Caco-2 (cell line): ENCODE results near the gene YAP1. TPM values are rescaled to one million over a fixed set of nuclear protein-coding genes. Genes with fewer than 3 reads are reported as not detected.

Source experiments
- BruUV-seq: library from RNA; stranded (reverse); fragments of 400-500 nt; replicated peaks from 2 replicates; lab custom pipeline; 2021; lab: Mats Ljungman, UMichigan
- CTCF ChIA-PET: fragments of 300-600 bp; sonication (Branson Sonifier 250); formaldehyde crosslinking; loops from one replicate; lab custom pipeline; 2022; ENCODE audit warnings: antibody characterized with exemption; lab: Charles Lee
- POLR2A ChIA-PET: fragments of 300-600 bp; sonication (Branson Sonifier 250); formaldehyde crosslinking; loops from one replicate; lab custom pipeline; 2022; ENCODE audit warnings: antibody characterized with exemption; lab: Charles Lee
- DNase-seq, 2 experiments: peaks; one replicate each; pipeline versions ENCODE4 v3.0.0 to v3.0.0-alpha.2; 2020 to 2022
- H3K27me3 ChIP-seq: replicated peaks from 2 replicates; pipeline ENCODE4 v1.6.0; 2011; ENCODE audit warnings: low read length; ENCODE audit not compliant: control insufficient read depth, insufficient read depth
- H3K36me3 ChIP-seq: 2 replicates; pipeline ENCODE4 v1.5.1; 2011; ENCODE audit warnings: low read length; ENCODE audit not compliant: control insufficient read depth, insufficient read depth
- H3K4me1 ChIP-seq: fragments of 250-450 bp; sonication (Bioruptor Pico); 2 replicates; pipeline ENCODE4 v1.5.1; 2020; ENCODE audit warnings: mild to moderate bottlenecking
- H3K4me3 ChIP-seq: 2 replicates; pipeline ENCODE4 v1.5.1; 2011; ENCODE audit warnings: low read depth, mild to moderate bottlenecking, control low read depth, low read length
- H3K9me3 ChIP-seq: fragments of 250-450 bp; sonication (Bioruptor Pico); 2 replicates; pipeline ENCODE4 v1.5.1; 2020; ENCODE audit warnings: mild to moderate bottlenecking, moderate library complexity
- H3K27ac Mint-ChIP-seq: one replicate; pipeline ENCODE4 v1.8.0; 2022; ENCODE audit warnings: mixed read lengths; ENCODE audit not compliant: unreplicated experiment
- H3K27me3 Mint-ChIP-seq: one replicate; pipeline ENCODE4 v1.8.0; 2022; ENCODE audit warnings: mixed read lengths; ENCODE audit not compliant: insufficient read depth, unreplicated experiment
- H3K36me3 Mint-ChIP-seq: one replicate; pipeline ENCODE4 v1.8.0; 2022; ENCODE audit warnings: mild to moderate bottlenecking, mixed read lengths; ENCODE audit not compliant: insufficient read depth, unreplicated experiment
- H3K4me1 Mint-ChIP-seq: one replicate; pipeline ENCODE4 v1.8.0; 2022; ENCODE audit warnings: low read depth, mixed read lengths; ENCODE audit not compliant: unreplicated experiment
- H3K4me3 Mint-ChIP-seq: one replicate; pipeline ENCODE4 v1.8.0; 2022; ENCODE audit warnings: mild to moderate bottlenecking, moderate library complexity, mixed read lengths; ENCODE audit not compliant: unreplicated experiment
- H3K9me3 Mint-ChIP-seq: one replicate; pipeline ENCODE4 v1.8.0; 2022; ENCODE audit warnings: mixed read lengths; ENCODE audit not compliant: unreplicated experiment
- CTCF ChIP-seq, 2 experiments: fragments of 200-600 bp in 1 of 2; IDR thresholded peaks; 1 replicate in 1 of 2; 2 replicates in 1 of 2; pipeline versions ENCODE4 v1.5.1 to v1.8.0; 2011 to 2022; ENCODE audit warnings: antibody characterized with exemption in 1 of 2, control low read depth in 1 of 2, inconsistent platforms in 1 of 2, low read depth in 1 of 2, low read length in 1 of 2, mild to moderate bottlenecking in 1 of 2, moderate library complexity in 1 of 2; ENCODE audit not compliant: insufficient read depth in 1 of 2, severe bottlenecking in 1 of 2, unreplicated experiment in 1 of 2
- intact Hi-C: fragments of 100-400 bp; cut with micrococcal nuclease; formaldehyde crosslinking; loops from one replicate; pipeline ENCODE4 v1.10.0; 2022; ENCODE audit not compliant: unreplicated experiment
- total RNA-seq: library from RNA; stranded (reverse); gene quantifications from 2 replicates; pipeline ENCODE4 v1.2.3, GENCODE V29; 2022

Gene YAP1
- total RNA-seq, 1 experiment from 2014 or later: 207 TPM

GRCh38 chr11:102064316-102064715 is 45.9 kb upstream of the YAP1 start:
- POLR2A ChIA-PET: no interaction called here
- Mint-ChIP-seq H3K36me3 (no peaks in the 10 kb centered on the region), H3K4me1 (no peaks in the 10 kb centered on the region), H3K27ac (no peak overlapping the region), H3K27me3 (no peaks in the 10 kb centered on the region), H3K4me3 (no peak overlapping the region), H3K9me3 (no peaks in the 10 kb centered on the region)
- DNase-seq: no peak
- H3K36me3 ChIP-seq: no peaks in the 10 kb centered on the region
- no peak for TF ChIP-seq CTCF (IDR thresholded peaks at IDR 0.05; ENCODE audit: insufficient read depth in 1 of 2, low read depth in 1 of 2, low read length in 1 of 2, severe bottlenecking in 1 of 2, unreplicated experiment in 1 of 2)
- no peaks in the 10 kb centered on the region for H3K4me1 ChIP-seq
- no peaks in the 10 kb centered on the region for H3K9me3 ChIP-seq
- no peaks in the 10 kb centered on the region for H3K27me3 ChIP-seq
- BruUV-seq: no TSS peak
- intact Hi-C loops: no loop called here
- no peak overlapping the region for H3K4me3 ChIP-seq
- CTCF ChIA-PET: interaction anchor here (1.0 kb wide), 1 partner anchor 45 kb away, joined by 5 read pairs; no protein-coding TSS in a partner anchor

GRCh38 chr11:102070766-102071165 is 39.5 kb upstream of the YAP1 start:
- Mint-ChIP-seq H3K27ac (no peak overlapping the region), H3K4me3 (no peak overlapping the region), H3K9me3 (peaks cover 37% of the 10 kb centered on the region), H3K4me1 (no peaks in the 10 kb centered on the region), H3K36me3 (no peaks in the 10 kb centered on the region), H3K27me3 (no peaks in the 10 kb centered on the region)
- H3K27me3 ChIP-seq: no peaks in the 10 kb centered on the region
- intact Hi-C loops: no loop called here
- peaks cover 27% of the 10 kb centered on the region for H3K9me3 ChIP-seq
- TF ChIP-seq CTCF (IDR thresholded peaks at IDR 0.05; ENCODE audit: insufficient read depth in 1 of 2, low read depth in 1 of 2, low read length in 1 of 2, severe bottlenecking in 1 of 2, unreplicated experiment in 1 of 2): no peak
- POLR2A ChIA-PET: no interaction called here
- no peak overlapping the region for H3K4me3 ChIP-seq
- CTCF ChIA-PET: no interaction called here
- BruUV-seq: no TSS peak
- no peak for DNase-seq
- H3K36me3 ChIP-seq: peaks cover 2% of the 10 kb centered on the region; the same call in 1 of the 2 replicates
- no peaks in the 10 kb centered on the region for H3K4me1 ChIP-seq

- TF ChIP-seq CTCF (IDR thresholded peaks at IDR 0.05; ENCODE audit: insufficient read depth in 1 of 2, low read depth in 1 of 2, low read length in 1 of 2, severe bottlenecking in 1 of 2, unreplicated experiment in 1 of 2): no peak
- no peak for DNase-seq
- ChIA-PET POLR2A (no interaction called here), CTCF (no interaction called here)
- H3K4me1 Mint-ChIP-seq: no peaks in the 10 kb centered on the region
- Histone ChIP-seq H3K36me3 (peaks cover 2% of the 10 kb centered on the region; the same call in 1 of the 2 replicates), H3K27me3 (no peaks in the 10 kb centered on the region), H3K9me3 (peaks cover 28% of the 10 kb centered on the region), H3K4me3 (no peak overlapping the region), H3K4me1 (no peaks in the 10 kb centered on the region)
- BruUV-seq: no TSS peak
- H3K27ac Mint-ChIP-seq: no peak overlapping the region
- peaks cover 37% of the 10 kb centered on the region for H3K9me3 Mint-ChIP-seq
- no peaks in the 10 kb centered on the region for H3K36me3 Mint-ChIP-seq
- H3K27me3 Mint-ChIP-seq: no peaks in the 10 kb centered on the region
- intact Hi-C loops: no loop called here
- H3K4me3 Mint-ChIP-seq: no peak overlapping the region
These were observed 38.5 kb upstream of the YAP1 start for GRCh38 chr11:102071497-102072472.
